Upper lobe of right lung (tissue), 1 donor: ENCODE data around the gene CD19. TPM values are rescaled to one million over a fixed set of nuclear protein-coding genes. Genes with fewer than 3 reads are reported as not detected.

Experiments used
- ATAC-seq: fragments of 200-7000 bp; cut with Tn5 transposase; one replicate; pipeline ENCODE4 v1.9.1; 2020; ENCODE audit warnings: mild to moderate bottlenecking, moderate library complexity
- DNase-seq: peaks from one replicate; pipeline ENCODE4 v3.0.0-alpha.2; 2020
- H3K27ac ChIP-seq: fragments of 200-600 bp; one replicate; pipeline ENCODE4 v1.8.0; 2022
- H3K27me3 ChIP-seq: fragments of 200-600 bp; one replicate; pipeline ENCODE4 v1.8.0; 2022; ENCODE audit warnings: mild to moderate bottlenecking
- H3K36me3 ChIP-seq: fragments of 200-600 bp; one replicate; pipeline ENCODE4 v1.8.0; 2022
- H3K4me1 ChIP-seq: fragments of 200-600 bp; one replicate; pipeline ENCODE4 v1.8.0; 2022
- H3K4me3 ChIP-seq: fragments of 200-600 bp; one replicate; pipeline ENCODE4 v1.8.0; 2022; ENCODE audit warnings: mild to moderate bottlenecking
- H3K9me3 ChIP-seq: fragments of 200-600 bp; one replicate; pipeline ENCODE4 v1.8.0; 2022
- CTCF ChIP-seq: fragments of 200-600 bp; IDR thresholded peaks from one replicate; pipeline ENCODE4 v1.8.0; 2022; ENCODE audit warnings: antibody characterized with exemption
- intact Hi-C: fragments of 100-400 bp; cut with DNase I; formaldehyde crosslinking; loops from one replicate; pipeline ENCODE4 v1.11.0; 2022
- total RNA-seq: library from RNA; stranded (reverse); fragmentation: NEBNext Ultra II Directional; extraction: Animal tissue kit (Norgen Biotek cat#: 25700); gene quantifications from one replicate; pipeline ENCODE4 v1.2.1, GENCODE V29; 2021
- donor health status: DM: no; HTN: yes; CAD: no; lungs with severe emphysema.

CD19 gene
- total RNA-seq, 1 donor from 2014 or later = not detected

GRCh38 chr16:28898942-28899341 lies 32.8 kb upstream of the CD19 start:
- intact Hi-C loops = no loop called here
- Histone ChIP-seq H3K36me3 (no peaks in the 10 kb centered on the region), H3K4me1 (no peaks in the 10 kb centered on the region), H3K27ac (no peak overlapping the region), H3K27me3 (no peaks in the 10 kb centered on the region), H3K9me3 (no peaks in the 10 kb centered on the region), H3K4me3 (no peak overlapping the region)
- no peak for ATAC-seq
- DNase-seq = no peak
- no peak for TF ChIP-seq CTCF

GRCh38 chr16:28899882-28900590 lies 31.7 kb upstream of the CD19 start:
- no peak for ATAC-seq
- H3K27me3 ChIP-seq = no peaks in the 10 kb centered on the region
- H3K4me1 ChIP-seq = no peaks in the 10 kb centered on the region
- H3K27ac ChIP-seq = no peak overlapping the region
- peaks cover 10% of the 10 kb centered on the region for H3K36me3 ChIP-seq
- TF ChIP-seq CTCF = no peak
- intact Hi-C loops = no loop called here
- no peaks in the 10 kb centered on the region for H3K9me3 ChIP-seq
- no peak for DNase-seq
- H3K4me3 ChIP-seq = no peak overlapping the region

DNA sequence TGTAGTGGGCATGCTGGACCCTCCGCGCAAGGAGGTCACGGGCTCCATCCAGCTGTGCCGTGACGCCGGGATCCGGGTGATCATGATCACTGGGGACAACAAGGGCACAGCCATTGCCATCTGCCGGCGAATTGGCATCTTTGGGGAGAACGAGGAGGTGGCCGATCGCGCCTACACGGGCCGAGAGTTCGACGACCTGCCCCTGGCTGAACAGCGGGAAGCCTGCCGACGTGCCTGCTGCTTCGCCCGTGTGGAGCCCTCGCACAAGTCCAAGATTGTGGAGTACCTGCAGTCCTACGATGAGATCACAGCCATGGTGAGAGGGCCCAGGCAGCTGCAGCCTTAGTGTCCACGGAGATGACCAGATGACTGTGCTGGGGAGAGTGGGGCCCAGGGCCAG lies 31.2 kb upstream of the CD19 start:
- no peaks in the 10 kb centered on the region for H3K4me1 ChIP-seq
- intact Hi-C loops = no loop called here
- TF ChIP-seq CTCF = no peak
- H3K27ac ChIP-seq = no peak overlapping the region
- ATAC-seq (no peak), DNase-seq (no peak)
- H3K27me3 ChIP-seq = no peaks in the 10 kb centered on the region
- no peak overlapping the region for H3K4me3 ChIP-seq
- H3K36me3 ChIP-seq = peaks cover 16% of the 10 kb centered on the region
- H3K9me3 ChIP-seq = no peaks in the 10 kb centered on the region

GRCh38 chr16:28901862-28902261 lies 29.9 kb upstream of the CD19 start:
- Histone ChIP-seq H3K4me3 (no peak overlapping the region), H3K27me3 (no peaks in the 10 kb centered on the region), H3K4me1 (no peaks in the 10 kb centered on the region), H3K36me3 (peaks cover 20% of the 10 kb centered on the region), H3K9me3 (no peaks in the 10 kb centered on the region), H3K27ac (no peak overlapping the region)
- intact Hi-C loops = no loop called here
- no peak for DNase-seq
- ATAC-seq = no peak
- no peak for TF ChIP-seq CTCF

DNA sequence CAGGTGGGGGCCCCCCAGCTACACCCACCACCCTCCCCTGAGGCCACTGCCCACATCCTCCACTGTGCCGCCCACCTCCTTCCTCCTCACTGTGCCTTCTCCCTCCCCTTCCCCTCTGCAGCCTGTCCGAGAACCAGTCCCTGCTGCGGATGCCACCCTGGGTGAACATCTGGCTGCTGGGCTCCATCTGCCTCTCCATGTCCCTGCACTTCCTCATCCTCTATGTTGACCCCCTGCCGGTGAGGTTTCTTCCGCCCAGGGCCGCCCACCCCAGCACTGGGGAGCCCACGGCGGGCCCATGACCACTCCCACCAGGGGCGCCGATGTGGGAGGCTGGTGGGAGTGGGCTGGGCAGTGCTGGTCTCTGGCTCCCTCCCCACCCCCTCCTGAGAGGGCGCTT lies 28.9 kb upstream of the CD19 start:
- no peaks in the 10 kb centered on the region for H3K27me3 ChIP-seq
- no peak overlapping the region for H3K27ac ChIP-seq
- H3K4me1 ChIP-seq = no peaks in the 10 kb centered on the region
- intact Hi-C loops = no loop called here
- H3K9me3 ChIP-seq = no peaks in the 10 kb centered on the region
- no peak for TF ChIP-seq CTCF
- peaks cover 24% of the 10 kb centered on the region for H3K36me3 ChIP-seq
- DNase-seq (no peak), ATAC-seq (peak; percentile 8)
- no peak overlapping the region for H3K4me3 ChIP-seq
